Sigmoid colon (tissue), 7 donors: Measurements from ENCODE around the gene UBASH3B. TPM values are rescaled to one million over a fixed set of nuclear protein-coding genes. Genes with fewer than 3 reads are reported as not detected.

Experiments
- DNase-seq: peaks from one replicate; pipeline ENCODE4 v3.0.0-alpha.2; 2019
- H3K27ac ChIP-seq, 4 donors: fragments of 200-600 bp; sonication (generic); one replicate each; pipeline ENCODE4 v1.5.1; 2016 to 2019; ENCODE audit warnings: mild to moderate bottlenecking in 1 of 4
- H3K27me3 ChIP-seq, 3 donors: fragments of 200-600 bp; sonication (generic); one replicate each; pipeline ENCODE4 v1.5.1; 2019; ENCODE audit warnings: mild to moderate bottlenecking in 1 of 3
- H3K36me3 ChIP-seq, 4 donors: fragments of 200-600 bp; sonication (generic); one replicate each; pipeline ENCODE4 v1.5.1; 2016 to 2019
- H3K4me1 ChIP-seq, 4 donors: fragments of 200-600 bp; sonication (generic); one replicate each; pipeline ENCODE4 v1.5.1; 2017 to 2019
- H3K4me3 ChIP-seq, 4 donors: fragments of 200-600 bp; sonication (generic); one replicate each; pipeline ENCODE4 v1.5.1; 2017 to 2019; ENCODE audit warnings: mild to moderate bottlenecking in 2 of 4, moderate library complexity in 1 of 4
- H3K9me3 ChIP-seq, 4 donors: fragments of 200-600 bp in 3 of 4; sonication (generic) in 3 of 4; one replicate each; pipeline versions ENCODE4 v1.5.1 to v1.6.1; 2013 to 2019
- EP300 ChIP-seq, 4 donors: sonication (generic); formaldehyde crosslinking; IDR thresholded peaks; one replicate each; pipeline ENCODE4 v1.6.1; 2017; ENCODE audit warnings: antibody characterized with exemption in 4 of 4
- POLR2A ChIP-seq, 2 donors: fragments of 450-650 bp; IDR thresholded peaks; one replicate each; pipeline ENCODE4 v1.6.1; 2016; ENCODE audit warnings: antibody characterized with exemption in 2 of 2, mild to moderate bottlenecking in 2 of 2, moderate library complexity in 2 of 2
- POLR2AphosphoS5 ChIP-seq, 4 donors: sonication (generic); formaldehyde crosslinking; IDR thresholded peaks; one replicate each; pipeline ENCODE4 v1.6.1; 2017; ENCODE audit warnings: antibody characterized with exemption in 4 of 4
- WGBS, 2 donors: extraction: QIAGEN DNeasy Blood & Tissue Kit; methylation state at CpG; one replicate each; pipeline ENCODE4 v1.1.7; 2013; 5-methylcytosine and 5-hydroxymethylcytosine counted together
- intact Hi-C: fragments of 100-400 bp; cut with DNase I; formaldehyde crosslinking; loops from one replicate; pipeline ENCODE4 v1.15.1; 2023
- polyA plus RNA-seq, 3 donors: library from polyadenylated mRNA; stranded (reverse); fragments of 200-250 nt; gene quantifications; one replicate each; pipeline ENCODE4 v1.2.3, GENCODE V29; 2013
- total RNA-seq, 4 donors: library from RNA; depleted of rRNA; stranded (reverse); fragments of >200 nt; gene quantifications; one replicate each; pipeline ENCODE4 v1.1.0, GENCODE V29; 2016
- TF ChIP-seq, protein P1 (sequence below), 4 experiments: fragments of 450-650 bp in 3 of 4; fragments of 200-600 bp in 1 of 4; IDR thresholded peaks; one replicate each; pipeline ENCODE4 v1.5.1; 2016 to 2019; ENCODE audit warnings: antibody characterized with exemption in 4 of 4, mild to moderate bottlenecking in 3 of 4, moderate library complexity in 2 of 4
- donor health status: healthy with polysubstance abuse.
- donor health status: Bipolar disorder and iron deficiency.
- donor health status: healthy.

Gene UBASH3B
- total and polyA plus RNA-seq, 7 donors, result 1.4 to 12.9 (median 2.1) TPM

DNA sequence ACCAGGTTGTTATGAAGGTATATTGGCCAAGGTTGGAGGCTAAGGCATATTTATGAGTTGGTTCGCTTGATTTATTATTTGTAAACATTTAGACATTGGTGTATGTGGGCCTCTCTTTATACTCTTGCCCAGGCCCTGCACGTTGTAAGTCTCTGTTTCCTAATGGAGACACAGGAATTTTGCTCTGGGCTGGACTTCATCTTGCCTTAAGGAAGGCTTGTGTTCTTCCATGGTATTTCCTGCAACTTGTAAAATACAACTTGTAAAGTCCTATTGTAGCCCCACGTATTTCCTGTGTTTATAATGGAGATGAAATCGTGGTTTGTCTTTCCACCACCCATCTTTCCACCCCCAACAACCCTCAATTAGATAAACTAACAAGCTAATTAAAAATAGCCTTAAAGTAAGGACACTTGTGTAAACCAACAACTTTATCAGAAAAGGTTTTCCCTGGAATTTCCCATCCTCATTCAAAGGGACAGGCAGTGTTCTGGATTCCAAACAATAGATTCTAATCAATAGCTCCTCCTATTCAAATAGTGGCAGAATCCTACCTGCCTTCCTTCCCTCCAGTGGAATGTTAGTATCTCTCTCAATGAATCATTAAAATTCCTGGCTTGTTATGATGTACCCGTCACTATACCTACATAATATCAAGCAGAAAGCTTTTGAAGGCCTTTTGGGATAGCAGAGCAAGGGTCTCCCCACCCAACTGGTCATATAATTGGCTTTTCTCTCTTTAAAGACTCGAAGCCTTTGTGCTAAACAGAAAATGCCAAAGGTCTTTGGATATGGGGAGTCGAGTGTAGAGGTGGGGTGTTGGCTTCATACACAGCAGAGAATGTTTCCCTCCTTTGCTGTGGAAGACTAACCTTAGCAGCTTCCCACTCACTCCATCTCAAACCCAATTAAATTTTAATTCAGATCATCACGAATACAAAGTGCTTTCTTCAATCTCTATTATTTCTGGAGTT, 77.1 kb downstream of the UBASH3B start:
- Histone ChIP-seq H3K4me1 (peaks cover 0 to 5% (median 1%) of the 10 kb centered on the region in 4 donors), H3K27me3 (no peaks in the 10 kb centered on the region), H3K4me3 (no peak overlapping the region), H3K9me3 (no peaks in the 10 kb centered on the region), H3K36me3 (no peaks in the 10 kb centered on the region), H3K27ac (no peak overlapping the region)
- 54 to 57% methylated on average over 8 of the region's 8 CpGs for WGBS, 2 donors
- TF ChIP-seq POLR2A (IDR thresholded peaks at IDR 0.05), result no peak
- no peak for TF ChIP-seq POLR2AphosphoS5 (IDR thresholded peaks at IDR 0.05)
- TF ChIP-seq, protein P1, sequence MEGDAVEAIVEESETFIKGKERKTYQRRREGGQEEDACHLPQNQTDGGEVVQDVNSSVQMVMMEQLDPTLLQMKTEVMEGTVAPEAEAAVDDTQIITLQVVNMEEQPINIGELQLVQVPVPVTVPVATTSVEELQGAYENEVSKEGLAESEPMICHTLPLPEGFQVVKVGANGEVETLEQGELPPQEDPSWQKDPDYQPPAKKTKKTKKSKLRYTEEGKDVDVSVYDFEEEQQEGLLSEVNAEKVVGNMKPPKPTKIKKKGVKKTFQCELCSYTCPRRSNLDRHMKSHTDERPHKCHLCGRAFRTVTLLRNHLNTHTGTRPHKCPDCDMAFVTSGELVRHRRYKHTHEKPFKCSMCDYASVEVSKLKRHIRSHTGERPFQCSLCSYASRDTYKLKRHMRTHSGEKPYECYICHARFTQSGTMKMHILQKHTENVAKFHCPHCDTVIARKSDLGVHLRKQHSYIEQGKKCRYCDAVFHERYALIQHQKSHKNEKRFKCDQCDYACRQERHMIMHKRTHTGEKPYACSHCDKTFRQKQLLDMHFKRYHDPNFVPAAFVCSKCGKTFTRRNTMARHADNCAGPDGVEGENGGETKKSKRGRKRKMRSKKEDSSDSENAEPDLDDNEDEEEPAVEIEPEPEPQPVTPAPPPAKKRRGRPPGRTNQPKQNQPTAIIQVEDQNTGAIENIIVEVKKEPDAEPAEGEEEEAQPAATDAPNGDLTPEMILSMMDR (IDR thresholded peaks at IDR 0.05), result no peak
- TF ChIP-seq EP300 (IDR thresholded peaks at IDR 0.05), result no peak
- intact Hi-C loops, result no loop called here
- no peak for DNase-seq

DNA sequence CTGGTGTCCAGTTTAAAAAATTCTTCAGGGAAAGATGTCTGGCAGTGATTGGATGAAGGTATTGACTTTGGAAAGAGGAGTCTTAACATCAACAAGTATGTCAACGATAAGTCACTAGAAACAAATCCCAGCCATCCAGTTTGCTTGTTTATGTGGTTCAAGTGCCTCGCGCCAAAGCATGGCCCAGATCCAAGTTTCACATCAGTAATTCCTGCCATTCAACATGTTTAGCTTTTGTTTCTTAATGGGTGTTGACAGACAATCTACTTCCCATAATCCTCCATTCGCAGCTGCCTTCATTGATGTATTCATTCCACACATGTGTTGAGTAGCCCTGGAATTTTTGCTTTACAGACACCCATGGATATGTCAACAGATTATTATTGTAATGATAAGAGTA, 77.8 kb downstream of the UBASH3B start:
- no peaks in the 10 kb centered on the region for H3K9me3 ChIP-seq
- intact Hi-C loops, result no loop called here
- WGBS, 2 donors, result 57 to 61% methylated on average over 4 of the region's 4 CpGs

DNA sequence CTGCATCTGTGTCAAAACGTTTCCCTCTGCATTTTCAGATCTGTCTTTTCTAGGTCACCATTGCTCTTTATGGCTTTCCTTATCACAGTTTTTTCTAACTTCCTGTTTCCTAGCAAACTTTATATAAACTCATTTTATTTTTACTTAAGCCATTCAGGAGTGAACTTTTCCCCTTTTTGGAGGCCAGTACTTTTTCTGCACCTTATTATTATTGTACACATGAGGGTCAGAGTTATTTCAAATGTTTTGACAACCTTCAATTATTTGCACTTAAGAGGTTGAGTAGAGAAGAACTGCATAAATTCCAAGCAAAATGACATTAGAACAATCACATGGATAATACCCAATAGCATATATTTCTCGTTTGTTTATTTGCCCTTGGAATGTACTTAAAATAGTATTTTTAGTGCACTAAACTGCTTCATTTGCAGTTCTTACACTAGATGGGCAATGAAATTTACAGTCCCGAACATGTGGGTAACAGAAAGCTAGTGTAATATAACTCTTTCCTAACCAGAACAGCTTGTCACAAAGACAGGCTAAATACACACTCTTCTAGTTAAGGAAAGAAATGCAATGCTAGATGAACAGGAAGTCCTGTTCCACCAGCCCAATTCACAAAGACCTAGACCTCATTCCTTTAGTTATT, 79.5 kb downstream of the UBASH3B start:
- TF ChIP-seq EP300 (IDR thresholded peaks at IDR 0.05), result no peak
- TF ChIP-seq, protein P1 (IDR thresholded peaks at IDR 0.05), result no peak
- no peak for TF ChIP-seq POLR2A (IDR thresholded peaks at IDR 0.05)
- no peak for TF ChIP-seq POLR2AphosphoS5 (IDR thresholded peaks at IDR 0.05)
- DNase-seq, result no peak
- 14 to 30% methylated on average over 3 of the region's 3 CpGs for WGBS, 2 donors
- no peaks in the 10 kb centered on the region for H3K27me3 ChIP-seq
- peaks cover 0 to 5% (median 0%) of the 10 kb centered on the region in 4 donors for H3K4me1 ChIP-seq
- H3K4me3 ChIP-seq, result no peak overlapping the region
- intact Hi-C loops, result no loop called here
- H3K9me3 ChIP-seq, result no peaks in the 10 kb centered on the region
- H3K27ac ChIP-seq, result no peak overlapping the region
- no peaks in the 10 kb centered on the region for H3K36me3 ChIP-seq

More for the DNA sequence above, 77.8 kb downstream of the UBASH3B start:
- Histone ChIP-seq H3K27ac (no peak overlapping the region), H3K27me3 (no peaks in the 10 kb centered on the region), H3K4me3 (no peak overlapping the region), H3K4me1 (peaks cover 0 to 5% (median 0%) of the 10 kb centered on the region in 4 donors), H3K36me3 (no peaks in the 10 kb centered on the region)
- no peak for TF ChIP-seq POLR2A (IDR thresholded peaks at IDR 0.05)
- TF ChIP-seq, protein P1 (IDR thresholded peaks at IDR 0.05), result no peak
- TF ChIP-seq POLR2AphosphoS5 (IDR thresholded peaks at IDR 0.05), result peak in 1 of 4 donors; percentile 36
- no peak for TF ChIP-seq EP300 (IDR thresholded peaks at IDR 0.05)
- no peak for DNase-seq

DNA sequence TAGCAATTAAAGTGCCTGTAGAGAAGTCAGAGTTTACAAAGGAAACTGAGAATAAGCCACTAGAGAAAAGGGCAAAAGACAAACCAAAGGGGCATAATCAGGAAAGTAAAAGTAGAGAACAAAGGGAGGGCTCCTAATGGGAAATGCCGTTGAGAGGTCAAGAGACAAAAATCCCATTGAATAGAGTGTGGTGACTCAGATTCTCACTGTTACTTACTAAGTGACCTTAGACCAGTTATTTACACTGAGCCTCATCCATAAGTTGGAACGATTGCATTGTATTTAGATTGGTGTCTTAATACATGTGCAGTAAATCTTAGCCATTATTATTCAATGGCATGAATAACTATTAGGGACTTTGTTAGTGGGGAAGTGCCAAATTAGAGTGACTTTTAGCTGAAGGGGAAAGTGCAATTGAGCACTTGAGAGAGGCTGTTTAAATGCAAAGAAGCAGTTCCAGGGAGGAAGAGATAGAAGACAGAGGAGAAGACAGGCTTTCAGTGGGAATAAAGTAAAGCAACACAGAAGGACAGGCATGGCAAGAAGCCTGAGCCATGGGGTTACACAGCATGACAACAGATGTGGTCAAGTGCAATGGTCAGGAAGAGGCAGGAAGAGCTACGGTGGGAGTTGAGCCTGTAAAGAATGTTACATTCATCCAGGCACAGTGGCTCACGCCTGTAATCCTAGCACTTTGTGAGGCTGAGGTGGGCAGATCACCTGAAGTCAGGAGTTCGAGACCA, 82.6 kb downstream of the UBASH3B start:
- Histone ChIP-seq H3K36me3 (no peaks in the 10 kb centered on the region), H3K4me3 (no peak overlapping the region), H3K27me3 (no peaks in the 10 kb centered on the region), H3K27ac (no peak overlapping the region), H3K4me1 (peaks cover 0 to 3% (median 0%) of the 10 kb centered on the region in 4 donors), H3K9me3 (no peaks in the 10 kb centered on the region)
- no peak for TF ChIP-seq EP300 (IDR thresholded peaks at IDR 0.05)
- no peak for TF ChIP-seq POLR2A (IDR thresholded peaks at IDR 0.05)
- TF ChIP-seq POLR2AphosphoS5 (IDR thresholded peaks at IDR 0.05), result no peak
- 56 to 74% methylated on average over 5 of the region's 5 CpGs for WGBS, 2 donors
- no peak for DNase-seq
- intact Hi-C loops, result no loop called here
